Activated CD4-positive, alpha-beta T cell treated with anti-CD3 and anti-CD28 coated beads, Interleukin-2, Interleukin-4, amounts not matched to agents 100 ng/mL and 50 ng/mL, durations not matched to agents 16 hours and 8 hours (primary cell): Measurements from ENCODE around the gene NEIL1.
A peak's percentile ranks its signal among the peaks of the same experiment; 100 is the strongest.
"Not testable (repeated sequence)": the region's sequence is repeated elsewhere in the genome, so short reads cannot be mapped to it uniquely, and the experiment has no call there.

Experiments used
- DNase-seq: peaks from one replicate; pipeline ENCODE4 v3.0.0-alpha.2; 2020; ENCODE audit warnings: low spot score

The NEIL1 gene, protein sequence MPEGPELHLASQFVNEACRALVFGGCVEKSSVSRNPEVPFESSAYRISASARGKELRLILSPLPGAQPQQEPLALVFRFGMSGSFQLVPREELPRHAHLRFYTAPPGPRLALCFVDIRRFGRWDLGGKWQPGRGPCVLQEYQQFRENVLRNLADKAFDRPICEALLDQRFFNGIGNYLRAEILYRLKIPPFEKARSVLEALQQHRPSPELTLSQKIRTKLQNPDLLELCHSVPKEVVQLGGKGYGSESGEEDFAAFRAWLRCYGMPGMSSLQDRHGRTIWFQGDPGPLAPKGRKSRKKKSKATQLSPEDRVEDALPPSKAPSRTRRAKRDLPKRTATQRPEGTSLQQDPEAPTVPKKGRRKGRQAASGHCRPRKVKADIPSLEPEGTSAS

DNA sequence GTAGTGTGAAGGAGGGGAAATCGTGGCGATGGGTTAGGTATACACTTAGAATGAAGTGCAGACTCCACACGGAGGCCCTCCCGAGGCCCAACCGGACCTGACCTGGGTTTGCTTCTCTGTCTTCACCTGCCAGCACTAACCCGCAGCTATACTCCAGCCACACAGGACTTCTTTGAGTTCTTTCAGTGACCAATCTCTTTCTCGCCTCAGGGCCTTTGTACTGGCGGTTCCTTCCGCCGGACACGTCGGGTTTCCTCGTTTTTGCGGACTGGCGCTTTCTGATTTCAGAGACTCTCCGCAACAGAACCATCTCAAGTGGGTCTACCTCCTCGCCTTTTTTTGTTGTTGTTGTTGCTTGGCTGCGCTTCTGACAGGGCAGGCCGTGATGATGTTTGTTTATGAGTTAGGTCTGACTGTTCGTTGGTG lies at the start of gene NEIL1:
NEIL1 (plus strand) TSS at position 244 of the 426 bp plus-strand sequence. CDS start 1,867 bp downstream, outside the sequence.
- DNase-seq, result no peak

DNA sequence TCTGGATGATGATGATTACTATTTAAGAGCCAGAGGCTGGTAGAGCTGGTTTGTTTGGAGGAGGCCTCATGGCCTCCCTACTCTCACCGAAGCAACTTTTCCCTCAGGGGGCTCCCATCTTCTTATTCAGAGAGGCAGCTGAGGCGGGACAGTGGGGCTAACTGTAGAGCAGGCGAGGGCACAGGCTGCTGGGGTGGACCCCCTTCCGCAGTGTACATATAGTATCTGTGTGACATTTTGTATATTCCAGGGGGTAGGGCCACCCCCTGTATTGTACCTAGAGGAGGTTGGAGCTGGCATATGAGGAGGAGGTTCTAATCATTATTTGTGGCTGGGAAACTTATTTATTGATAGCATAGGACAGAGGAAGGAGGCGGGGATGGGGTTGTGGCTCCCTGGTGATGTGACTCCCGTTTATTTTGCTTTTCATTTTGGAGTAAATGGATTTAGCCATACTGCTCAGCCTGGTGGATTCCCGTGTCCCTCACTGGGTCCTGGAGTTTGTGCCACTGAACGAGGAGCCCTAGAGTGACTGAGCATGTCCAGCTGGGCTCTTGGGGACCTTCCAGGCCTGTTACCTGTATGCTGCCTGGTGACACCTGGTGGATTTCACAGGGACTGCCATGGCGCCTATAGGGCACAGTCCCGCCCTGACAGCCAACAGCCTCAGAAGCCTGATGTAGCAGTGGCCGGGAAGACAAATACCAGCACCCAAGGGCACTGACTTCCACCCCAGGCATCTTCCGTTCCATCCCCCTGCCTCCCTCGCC lies 48.1 kb upstream of the NEIL1 start:
- not testable (repeated sequence) for DNase-seq

DNA sequence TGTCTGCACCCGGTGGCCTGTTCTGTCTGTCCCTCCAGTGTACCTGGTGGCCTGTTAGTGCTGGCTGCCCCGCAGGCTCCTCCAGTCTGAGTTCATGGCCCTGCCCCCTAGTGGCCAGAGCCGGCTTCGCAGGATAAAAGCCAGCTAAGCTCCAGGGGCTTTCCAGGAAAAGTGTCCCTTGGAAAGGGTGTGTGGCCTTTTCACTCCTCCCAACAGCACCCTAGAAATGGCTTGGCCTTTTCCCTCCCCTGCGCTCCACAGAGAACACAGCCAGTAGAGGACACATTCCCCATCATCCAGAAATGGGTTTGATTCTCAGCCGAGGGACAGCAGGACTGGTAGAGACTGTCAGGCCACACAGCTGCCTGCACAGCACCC lies 47.5 kb upstream of the NEIL1 start:
- peak; percentile 58 for DNase-seq

DNA sequence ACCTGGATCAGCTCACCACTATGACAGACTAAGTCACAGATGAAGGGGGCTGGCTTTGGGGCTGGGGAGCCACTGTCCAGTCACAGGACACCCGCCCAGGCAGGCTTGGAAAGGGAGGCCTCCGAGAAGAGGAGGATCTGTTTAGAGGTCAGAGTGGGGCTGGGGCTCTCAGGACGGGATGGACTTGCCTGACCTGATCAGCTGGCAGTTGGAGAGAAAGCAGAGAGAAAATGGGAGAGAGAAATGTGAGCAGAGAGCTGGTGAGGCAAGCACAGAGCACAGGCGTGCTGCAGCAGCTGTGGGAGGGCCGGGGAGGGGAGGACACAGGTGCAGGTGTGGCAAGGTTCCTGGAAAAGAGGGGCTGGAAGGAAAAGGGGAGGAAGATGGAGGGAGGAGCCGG lies 46.8 kb upstream of the NEIL1 start:
- not testable (repeated sequence) for DNase-seq

DNA sequence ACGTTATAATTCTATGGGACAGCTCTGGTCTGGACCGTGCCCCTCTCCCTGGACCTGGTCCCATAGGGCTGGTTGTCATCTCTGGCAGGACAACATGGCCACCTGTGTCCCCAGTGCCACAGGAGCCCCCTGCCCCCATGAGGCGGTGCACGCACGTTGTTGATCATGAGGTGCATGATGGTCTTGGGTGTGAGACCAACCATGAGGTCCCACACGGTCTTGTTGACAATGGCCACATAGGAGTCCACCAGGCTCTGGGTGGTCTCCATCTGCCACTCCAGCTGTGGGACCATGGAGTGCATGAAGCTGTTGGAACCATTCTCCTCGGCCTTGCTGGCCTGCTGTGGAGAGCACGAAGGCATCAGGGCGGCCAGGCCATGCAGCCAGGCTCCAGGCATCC lies 44.5 kb upstream of the NEIL1 start:
- DNase-seq, result no peak

DNA sequence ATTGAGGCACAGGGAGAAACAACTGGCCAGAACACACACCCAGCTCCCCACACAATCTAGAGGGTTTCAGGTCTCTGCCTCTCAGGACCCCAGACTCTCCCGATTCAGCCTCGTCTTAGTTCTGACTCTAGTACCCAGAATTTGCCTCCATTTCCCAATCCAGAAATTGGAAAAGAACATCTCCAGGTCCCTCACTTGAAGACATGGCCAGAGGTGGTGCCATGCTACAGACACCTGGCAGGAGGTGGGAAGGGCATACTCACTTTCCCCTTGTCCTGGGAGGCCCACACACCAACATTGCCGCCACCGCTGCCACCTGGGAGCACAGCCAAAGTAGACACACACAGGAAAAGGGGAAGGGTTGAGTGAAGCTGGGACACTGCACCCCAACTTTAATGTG lies 44.1 kb upstream of the NEIL1 start:
- DNase-seq, result not testable (repeated sequence)

DNA sequence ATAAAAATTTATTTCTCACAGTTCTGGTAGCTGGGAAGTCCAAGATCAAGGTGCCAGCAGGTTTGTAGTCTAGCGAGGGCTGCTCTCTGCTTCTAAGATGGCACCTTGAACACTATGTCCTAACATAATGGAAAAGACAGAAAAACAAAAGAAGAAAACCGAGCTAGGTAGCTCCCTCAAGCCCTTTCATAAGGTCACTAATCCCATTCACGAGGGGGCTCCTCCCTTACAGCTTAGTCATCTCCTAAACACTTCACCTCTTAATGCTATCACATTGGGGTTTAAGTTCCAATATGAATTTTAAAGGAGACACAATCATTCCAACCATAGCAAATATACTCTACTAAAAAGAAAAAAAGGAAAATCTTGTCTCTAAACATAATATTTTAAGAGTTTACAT lies 40.7 kb upstream of the NEIL1 start:
- DNase-seq, result no peak

DNA sequence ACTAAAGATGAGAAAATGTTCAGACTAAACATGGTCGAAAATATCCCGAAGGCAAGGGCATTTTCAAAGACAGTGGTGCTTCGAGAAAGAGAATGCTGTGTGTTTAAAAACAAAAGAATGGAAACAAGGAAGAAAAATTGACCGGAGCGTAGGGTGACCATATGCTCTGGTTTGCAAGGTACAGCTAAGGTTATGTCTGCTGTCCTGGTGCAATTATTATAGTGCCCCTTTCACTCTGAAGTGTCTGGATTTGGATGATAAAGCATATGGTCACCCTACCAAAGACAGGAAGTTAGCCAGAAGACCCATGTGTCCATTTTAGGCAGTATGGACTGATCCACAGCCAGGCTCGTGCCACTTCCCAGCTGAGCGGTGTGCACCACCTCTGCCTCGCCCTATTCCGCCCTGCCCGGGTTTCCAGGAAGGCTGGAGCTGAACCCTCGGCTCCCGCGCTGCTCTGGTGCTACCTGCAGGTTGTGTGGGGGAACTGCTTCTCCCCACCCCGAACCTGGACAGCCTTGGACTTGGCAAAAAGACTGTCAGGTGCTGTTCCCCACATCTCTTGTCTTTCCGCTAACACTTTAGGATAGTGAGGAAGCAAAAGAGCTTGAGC lies 39.0 kb upstream of the NEIL1 start:
- DNase-seq, result peak; percentile 24

DNA sequence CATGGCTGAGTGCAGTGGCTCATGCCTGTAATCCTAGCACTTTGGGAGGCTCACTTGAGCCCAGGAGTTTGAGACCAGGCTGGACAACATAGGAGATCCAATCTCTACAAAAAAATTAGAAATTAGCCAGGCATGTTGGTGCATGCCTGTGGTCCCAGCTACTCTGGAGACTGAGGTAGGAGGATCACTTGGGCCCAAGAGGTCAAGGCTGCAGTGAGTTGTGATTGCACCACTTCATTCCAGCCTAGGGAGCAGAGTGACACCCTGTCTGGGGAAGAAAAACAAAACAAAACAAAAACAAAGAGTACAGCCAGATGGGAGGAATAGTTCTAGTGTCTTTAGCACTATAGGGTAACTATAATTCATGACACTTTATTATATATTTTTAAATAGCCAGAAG lies 37.1 kb upstream of the NEIL1 start:
- DNase-seq, result no peak

DNA sequence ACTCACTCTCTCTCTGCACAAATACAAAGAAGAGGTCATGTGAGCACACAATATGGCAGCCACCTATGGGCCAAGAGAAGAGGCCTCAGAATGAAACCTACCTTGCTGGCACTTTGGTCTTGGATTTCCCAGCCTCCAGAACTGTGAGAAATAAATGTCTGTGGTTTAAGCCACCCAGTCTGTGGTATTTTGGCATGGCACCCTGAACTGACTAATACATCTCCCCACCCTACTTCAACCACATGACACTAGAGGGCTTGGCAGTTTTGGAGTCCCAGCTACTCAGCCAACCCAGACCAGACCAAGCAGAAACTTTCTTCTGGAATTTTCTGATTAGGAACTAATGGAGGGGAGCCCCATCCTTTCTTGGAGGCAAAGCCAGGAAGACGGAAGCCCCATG lies 34.3 kb upstream of the NEIL1 start:
- DNase-seq, result peak; percentile 24

DNA sequence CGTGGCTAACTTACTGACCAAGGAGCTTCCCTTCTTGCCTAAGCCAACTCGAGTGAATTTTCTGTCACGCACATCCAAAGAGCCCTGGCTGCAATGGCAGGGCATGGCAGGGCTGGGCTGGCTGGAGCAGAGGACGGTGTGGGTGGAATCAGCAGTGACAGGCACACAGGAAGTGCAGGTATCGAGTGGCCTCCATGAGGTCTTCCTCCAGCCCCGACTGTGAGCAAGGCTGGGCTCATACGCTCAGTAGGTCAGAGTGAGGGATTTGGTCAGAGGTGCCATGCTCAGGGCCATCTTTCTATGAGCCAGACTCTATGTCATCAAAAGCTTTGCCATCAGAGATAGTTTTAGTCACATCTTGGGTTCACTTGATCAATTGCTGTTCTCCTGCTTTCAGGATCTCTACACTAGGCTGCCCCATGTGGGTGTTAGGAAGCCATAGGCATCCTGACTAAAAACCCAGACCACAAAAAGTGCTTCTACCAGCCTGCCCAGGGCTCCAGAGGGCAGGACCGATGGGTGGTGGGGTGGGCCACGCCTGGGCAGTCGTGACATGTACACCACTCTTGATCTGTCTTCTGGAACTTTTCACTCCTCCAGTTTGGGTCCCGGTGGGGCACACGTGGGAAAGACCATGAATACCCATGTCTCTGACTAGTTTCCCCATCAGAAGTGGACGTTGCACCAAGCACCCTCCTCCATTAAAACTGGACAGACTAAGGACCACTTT lies 33.6 kb upstream of the NEIL1 start:
- no peak for DNase-seq

DNA sequence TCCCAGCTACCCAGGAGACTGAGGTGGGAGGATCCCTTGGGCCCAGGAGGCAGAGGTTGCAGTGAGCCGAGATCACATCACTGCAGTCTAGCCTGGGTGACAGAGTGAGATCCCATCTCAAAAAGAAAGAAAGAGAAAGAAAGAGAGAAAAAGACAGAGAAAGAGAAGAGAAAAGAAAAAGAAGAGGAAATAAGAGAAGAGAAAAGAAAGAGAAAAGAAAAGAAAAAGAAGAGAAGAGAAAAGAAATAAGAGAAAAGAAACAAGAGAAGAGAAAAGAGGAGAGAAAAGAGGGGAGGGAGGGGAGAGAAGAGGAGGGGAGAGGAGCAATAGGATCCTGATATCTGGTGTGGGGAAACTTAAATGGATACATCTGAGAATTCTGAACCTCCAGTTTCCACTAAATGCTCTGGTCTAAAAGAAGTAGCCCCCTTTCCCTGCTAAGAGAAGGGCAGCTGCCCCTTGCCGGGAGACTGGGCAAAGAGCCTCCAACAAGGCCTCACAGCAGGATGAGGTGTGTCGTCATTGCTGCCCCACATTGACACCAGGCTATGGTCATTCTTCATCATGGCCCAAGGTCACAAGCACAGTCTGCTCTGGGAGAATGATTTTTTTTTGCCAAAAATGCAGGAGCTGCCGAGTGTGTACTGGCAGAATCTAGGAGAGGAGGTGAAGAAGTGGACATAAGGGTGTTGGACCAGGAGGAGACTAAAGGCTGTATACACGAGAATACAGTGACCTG lies 32.1 kb upstream of the NEIL1 start:
- DNase-seq, result no peak

DNA sequence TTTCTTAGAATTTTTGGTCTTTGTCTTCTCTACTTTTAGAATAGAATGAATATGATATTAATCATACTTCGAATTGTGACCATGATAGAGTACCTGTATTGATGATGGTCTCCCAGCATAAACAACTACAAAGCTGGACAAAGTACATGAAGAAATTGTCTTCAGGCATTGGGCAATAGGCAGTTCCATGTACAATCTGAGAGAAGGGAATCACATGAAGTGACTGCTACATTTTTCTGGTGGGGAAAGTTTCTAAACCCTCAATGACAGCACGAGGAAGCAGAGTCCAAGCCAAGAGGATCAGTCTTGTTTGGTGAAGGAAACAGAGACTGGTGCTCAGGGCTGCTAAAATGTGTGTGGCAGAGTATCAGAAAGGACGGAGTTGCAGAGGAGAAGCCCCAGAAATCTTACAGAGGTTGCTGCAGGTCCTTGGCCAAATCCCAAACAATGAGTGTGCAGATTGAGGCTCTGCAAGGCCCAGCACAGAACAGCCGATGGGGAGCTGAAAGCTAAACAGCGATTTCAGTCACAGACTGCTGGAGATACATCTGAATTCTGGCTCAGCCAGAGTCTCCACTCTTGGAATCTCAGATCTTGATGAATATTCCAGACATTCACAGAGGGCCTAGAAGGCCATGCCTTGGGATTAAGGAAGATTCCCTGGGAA lies 27.5 kb upstream of the NEIL1 start:
- not testable (repeated sequence) for DNase-seq

DNA sequence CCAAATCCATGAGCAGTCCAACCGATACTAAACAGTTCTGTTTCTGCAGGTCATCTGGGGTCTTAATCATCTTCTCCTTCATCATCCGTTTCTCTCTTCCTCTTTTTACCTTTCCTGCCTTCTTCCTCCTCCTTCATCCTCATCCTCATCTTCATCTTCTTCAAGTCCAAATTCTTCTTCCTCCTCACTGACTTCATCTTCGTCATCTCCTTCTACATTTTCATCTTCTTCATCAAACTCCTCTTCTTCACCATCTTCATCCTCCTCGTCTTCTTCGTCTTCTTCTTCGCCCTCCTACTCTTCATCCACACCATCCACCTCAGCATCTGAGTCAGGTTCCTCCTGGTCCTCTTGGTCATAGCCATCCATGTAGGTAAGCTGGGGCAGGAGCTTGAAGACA lies 25.1 kb upstream of the NEIL1 start:
- DNase-seq, result no peak

DNA sequence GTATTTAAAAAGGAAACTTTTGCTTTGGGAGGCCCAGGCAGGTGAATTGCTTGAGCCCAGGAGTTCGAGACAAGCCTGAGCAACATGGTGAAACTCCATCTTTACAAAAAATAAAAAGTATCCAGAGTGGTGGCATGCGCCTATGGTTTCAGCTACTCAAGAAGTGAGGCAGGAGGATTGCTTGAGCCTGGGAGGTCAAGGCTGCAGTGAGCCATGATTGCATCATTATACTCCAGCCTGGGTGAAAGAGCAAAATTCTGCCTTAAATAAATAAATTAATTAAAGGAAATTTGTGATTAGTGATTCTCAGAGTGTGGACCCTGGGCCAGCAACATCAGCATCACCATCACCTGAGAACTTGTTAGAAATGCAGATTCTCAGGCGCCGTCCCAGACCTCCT lies 20.9 kb upstream of the NEIL1 start:
- DNase-seq, result no peak

DNA sequence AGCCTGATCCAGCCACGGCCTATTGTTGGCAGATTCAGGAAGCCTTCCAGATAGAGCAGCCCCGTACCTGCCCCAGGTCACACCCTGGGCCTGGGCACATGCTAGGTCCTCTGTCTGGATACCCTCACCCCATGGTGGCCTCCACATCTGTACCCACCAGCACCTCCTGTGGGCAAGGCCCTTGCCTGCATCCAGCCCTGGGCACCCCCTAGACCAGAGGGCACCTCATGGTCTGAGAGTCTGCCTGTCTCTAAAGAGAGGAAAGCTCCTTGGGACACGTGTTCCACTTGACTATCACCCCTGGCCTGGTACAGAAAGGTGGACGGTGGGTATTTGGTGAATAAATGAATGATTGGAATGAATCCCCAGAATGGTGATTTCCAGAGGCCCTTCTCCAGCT lies 19.8 kb upstream of the NEIL1 start:
- no peak for DNase-seq

DNA sequence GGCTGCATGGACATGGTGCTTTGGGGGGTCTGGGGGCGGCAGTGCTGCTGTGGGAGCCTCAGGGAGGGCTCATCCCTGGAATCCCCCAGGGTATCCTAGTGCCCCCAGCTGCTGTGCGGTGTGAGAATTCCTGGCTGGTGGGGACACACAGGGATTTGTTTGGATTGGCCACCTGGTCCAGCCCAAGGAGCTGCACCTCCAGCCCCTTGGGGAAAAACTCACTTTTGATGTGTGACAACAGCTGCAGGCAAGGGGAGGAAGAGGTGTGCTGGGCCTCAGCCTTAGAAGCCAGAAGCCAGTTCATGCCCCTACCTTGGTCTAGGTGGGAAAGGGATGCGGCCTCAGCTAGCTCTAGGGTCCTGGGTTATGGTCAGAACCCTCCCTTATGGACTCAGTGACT lies 19.3 kb upstream of the NEIL1 start:
- DNase-seq, result no peak

DNA sequence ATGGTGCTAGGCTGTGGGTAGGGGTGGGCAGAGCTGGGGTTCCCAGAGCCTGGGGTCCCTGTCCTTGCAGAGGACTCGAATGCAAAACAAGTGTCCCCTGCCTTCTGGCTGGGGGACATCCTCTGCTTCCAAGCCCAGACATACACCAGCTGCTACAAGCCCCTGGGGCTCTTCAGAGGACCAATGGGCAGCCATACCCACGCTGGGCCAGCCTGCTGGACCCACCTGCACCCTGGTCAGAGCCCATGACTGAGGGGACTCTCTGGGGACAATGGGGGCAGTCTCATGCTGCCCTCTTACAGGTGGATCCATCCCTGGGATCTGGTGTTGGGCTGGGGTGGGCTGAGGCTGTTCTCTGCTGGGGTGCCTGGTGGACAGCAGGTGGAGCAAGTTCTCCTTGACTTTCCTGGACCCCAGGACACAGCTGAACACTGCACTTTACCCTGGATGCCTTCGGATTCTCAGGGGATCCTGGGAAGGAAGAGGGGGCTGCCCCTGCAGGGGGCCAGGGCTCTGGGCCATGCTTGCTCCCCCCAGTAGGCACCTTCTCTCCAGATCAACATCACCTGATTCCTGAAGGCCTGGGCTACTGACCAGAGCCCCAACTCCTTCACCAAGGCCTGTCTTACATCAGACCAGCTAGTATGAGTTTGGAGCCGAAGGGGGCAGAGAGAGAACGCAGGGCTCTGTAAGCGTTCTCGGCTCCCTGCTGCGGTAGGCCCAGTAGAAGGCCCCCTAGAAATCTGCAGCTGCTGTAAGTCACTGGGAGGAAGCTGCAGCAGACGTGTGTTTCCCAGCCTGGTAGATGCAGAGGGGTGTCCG lies 18.1 kb upstream of the NEIL1 start:
- no peak for DNase-seq

DNA sequence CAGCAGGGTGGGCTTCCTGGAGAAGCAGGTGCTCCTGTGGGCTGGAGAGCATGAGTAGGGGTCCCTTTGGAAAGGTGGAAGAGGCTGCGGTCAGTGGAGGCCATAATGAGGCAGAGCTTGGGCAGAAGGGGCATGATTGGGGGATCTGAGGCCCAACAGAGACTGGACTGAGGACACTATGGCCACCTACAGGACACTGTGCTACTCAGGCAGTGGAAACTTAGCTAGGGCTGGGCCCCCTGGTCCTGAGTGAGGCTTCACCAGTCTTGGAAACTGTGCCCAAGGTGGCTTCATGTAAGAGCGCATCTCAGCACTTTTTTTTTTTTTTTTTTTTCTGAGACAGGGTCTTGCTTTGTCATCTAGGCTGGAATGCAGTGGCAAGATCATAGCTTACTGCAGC lies 17.3 kb upstream of the NEIL1 start:
- no peak for DNase-seq

DNA sequence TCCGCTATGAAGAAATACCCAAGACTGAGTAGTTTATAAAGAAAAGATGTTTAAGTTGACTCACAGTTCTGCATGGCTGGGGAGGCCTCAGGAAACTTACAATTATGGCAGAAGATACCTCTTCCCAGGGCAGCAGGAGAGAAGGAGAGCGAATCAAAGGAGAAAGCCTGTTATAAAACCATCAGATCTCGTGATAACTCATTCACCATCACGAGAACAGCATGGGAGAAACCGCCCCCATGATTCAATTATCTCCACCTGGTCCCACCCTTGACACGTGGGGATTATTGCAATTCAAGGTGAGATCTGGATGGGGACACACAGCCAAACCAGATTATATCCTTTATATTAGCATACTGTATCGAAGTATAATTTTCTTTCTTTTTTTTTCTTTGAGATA lies 14.7 kb upstream of the NEIL1 start:
- DNase-seq, result not testable (repeated sequence)
